Panc1 (cell line): Measurements from ENCODE around the gene DAPK1.

Source experiments
- POLR2AphosphoS5 ChIP-seq: IDR thresholded peaks from 2 replicates; pipeline ENCODE4 v1.6.1; 2012; ENCODE audit warnings: mild to moderate bottlenecking, low read depth, low read length, moderate library complexity
- SIN3A ChIP-seq: IDR thresholded peaks from 2 replicates; pipeline ENCODE4 v1.6.1; 2012; ENCODE audit warnings: low read depth, mild to moderate bottlenecking, low read length, moderate library complexity, borderline replicate concordance; ENCODE audit not compliant: insufficient read depth
- TF ChIP-seq, protein P1 (sequence below): fragments of 450-650 bp; IDR thresholded peaks from 2 replicates; pipeline ENCODE4 v1.5.1; 2017; ENCODE audit warnings: mild to moderate bottlenecking
- TF ChIP-seq, protein P2 (sequence below), 2 experiments: IDR thresholded peaks; 2 replicates each; pipeline ENCODE4 v1.6.1; 2011 to 2012; ENCODE audit warnings: low read depth in 2 of 2, control low read depth in 1 of 2, low read length in 1 of 2, mild to moderate bottlenecking in 1 of 2, moderate library complexity in 1 of 2; ENCODE audit not compliant: insufficient read depth in 1 of 2

DNA sequence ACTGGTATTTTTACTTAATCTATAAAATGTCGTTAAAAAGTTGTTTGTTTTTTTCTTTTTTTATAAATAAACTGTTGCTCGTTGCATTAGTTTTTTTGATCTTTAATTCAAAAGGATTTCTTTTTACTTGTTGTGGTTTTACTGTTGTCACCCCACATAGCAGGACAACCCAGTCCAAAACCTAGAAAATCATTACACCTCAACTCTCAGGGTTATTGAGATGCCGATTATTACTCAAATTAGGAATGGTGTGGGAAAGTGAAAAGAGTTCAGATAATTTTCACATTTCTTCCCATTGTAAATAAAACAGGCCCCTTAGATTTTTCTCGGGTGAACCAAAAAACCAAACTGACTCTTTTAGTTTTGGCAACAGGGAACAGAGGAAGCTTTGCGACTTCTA is 210.9 kb downstream of the DAPK1 start:
- TF ChIP-seq, protein P1, sequence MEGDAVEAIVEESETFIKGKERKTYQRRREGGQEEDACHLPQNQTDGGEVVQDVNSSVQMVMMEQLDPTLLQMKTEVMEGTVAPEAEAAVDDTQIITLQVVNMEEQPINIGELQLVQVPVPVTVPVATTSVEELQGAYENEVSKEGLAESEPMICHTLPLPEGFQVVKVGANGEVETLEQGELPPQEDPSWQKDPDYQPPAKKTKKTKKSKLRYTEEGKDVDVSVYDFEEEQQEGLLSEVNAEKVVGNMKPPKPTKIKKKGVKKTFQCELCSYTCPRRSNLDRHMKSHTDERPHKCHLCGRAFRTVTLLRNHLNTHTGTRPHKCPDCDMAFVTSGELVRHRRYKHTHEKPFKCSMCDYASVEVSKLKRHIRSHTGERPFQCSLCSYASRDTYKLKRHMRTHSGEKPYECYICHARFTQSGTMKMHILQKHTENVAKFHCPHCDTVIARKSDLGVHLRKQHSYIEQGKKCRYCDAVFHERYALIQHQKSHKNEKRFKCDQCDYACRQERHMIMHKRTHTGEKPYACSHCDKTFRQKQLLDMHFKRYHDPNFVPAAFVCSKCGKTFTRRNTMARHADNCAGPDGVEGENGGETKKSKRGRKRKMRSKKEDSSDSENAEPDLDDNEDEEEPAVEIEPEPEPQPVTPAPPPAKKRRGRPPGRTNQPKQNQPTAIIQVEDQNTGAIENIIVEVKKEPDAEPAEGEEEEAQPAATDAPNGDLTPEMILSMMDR = no peak
- TF ChIP-seq, protein P2, sequence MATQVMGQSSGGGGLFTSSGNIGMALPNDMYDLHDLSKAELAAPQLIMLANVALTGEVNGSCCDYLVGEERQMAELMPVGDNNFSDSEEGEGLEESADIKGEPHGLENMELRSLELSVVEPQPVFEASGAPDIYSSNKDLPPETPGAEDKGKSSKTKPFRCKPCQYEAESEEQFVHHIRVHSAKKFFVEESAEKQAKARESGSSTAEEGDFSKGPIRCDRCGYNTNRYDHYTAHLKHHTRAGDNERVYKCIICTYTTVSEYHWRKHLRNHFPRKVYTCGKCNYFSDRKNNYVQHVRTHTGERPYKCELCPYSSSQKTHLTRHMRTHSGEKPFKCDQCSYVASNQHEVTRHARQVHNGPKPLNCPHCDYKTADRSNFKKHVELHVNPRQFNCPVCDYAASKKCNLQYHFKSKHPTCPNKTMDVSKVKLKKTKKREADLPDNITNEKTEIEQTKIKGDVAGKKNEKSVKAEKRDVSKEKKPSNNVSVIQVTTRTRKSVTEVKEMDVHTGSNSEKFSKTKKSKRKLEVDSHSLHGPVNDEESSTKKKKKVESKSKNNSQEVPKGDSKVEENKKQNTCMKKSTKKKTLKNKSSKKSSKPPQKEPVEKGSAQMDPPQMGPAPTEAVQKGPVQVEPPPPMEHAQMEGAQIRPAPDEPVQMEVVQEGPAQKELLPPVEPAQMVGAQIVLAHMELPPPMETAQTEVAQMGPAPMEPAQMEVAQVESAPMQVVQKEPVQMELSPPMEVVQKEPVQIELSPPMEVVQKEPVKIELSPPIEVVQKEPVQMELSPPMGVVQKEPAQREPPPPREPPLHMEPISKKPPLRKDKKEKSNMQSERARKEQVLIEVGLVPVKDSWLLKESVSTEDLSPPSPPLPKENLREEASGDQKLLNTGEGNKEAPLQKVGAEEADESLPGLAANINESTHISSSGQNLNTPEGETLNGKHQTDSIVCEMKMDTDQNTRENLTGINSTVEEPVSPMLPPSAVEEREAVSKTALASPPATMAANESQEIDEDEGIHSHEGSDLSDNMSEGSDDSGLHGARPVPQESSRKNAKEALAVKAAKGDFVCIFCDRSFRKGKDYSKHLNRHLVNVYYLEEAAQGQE (IDR thresholded peaks at IDR 0.05; ENCODE audit: insufficient read depth in 1 of 2, low read depth in 2 of 2, low read length in 1 of 2) = no peak
- TF ChIP-seq POLR2AphosphoS5 = no peak
- no peak for TF ChIP-seq SIN3A
